Right atrium auricular region (tissue), 2 donors: ENCODE results near the gene MRGPRD. TPM values are rescaled to one million over a fixed set of nuclear protein-coding genes. Genes with fewer than 3 reads are reported as not detected.

Experiments
- DNase-seq: peaks from one replicate; pipeline ENCODE4 v3.0.0-alpha.2; 2019; ENCODE audit warnings: low spot score
- H3K27ac ChIP-seq, 2 donors: fragments of 200-600 bp; sonication (generic); 1 replicate in 1 of 2; 2 replicates in 1 of 2; pipeline ENCODE4 v1.5.1; 2016 to 2019
- H3K27me3 ChIP-seq, 2 donors: fragments of 200-600 bp; sonication (generic); one replicate each; pipeline versions ENCODE4 v1.5.1 to v1.6.0; 2017 to 2019
- H3K36me3 ChIP-seq: fragments of 200-600 bp; sonication (generic); one replicate; pipeline ENCODE4 v1.5.1; 2016
- H3K4me1 ChIP-seq, 2 donors: fragments of 200-600 bp; sonication (generic); one replicate each; pipeline versions ENCODE4 v1.5.1 to v1.6.0; 2017 to 2019
- H3K4me3 ChIP-seq, 2 donors: fragments of 200-600 bp; sonication (generic); 1 replicate in 1 of 2; 2 replicates in 1 of 2; pipeline ENCODE4 v1.5.1; 2017 to 2019; ENCODE audit warnings: mild to moderate bottlenecking in 1 of 2, moderate library complexity in 1 of 2
- H3K9me3 ChIP-seq, 2 donors: fragments of 200-600 bp; sonication (generic); one replicate each; pipeline ENCODE4 v1.5.1; 2019
- CTCF ChIP-seq, 2 donors: fragments of 200-600 bp; sonication (generic); IDR thresholded peaks; one replicate each; pipeline ENCODE4 v1.5.1; 2019; ENCODE audit warnings: antibody characterized with exemption in 2 of 2
- total RNA-seq, 2 donors: library from RNA; depleted of rRNA; stranded (reverse); fragments of >200 nt; gene quantifications; one replicate each; pipeline ENCODE4 v1.1.0, GENCODE V29; 2016

Gene MRGPRD
- total RNA-seq, 2 donors from 2014 or later = not detected

GRCh38 chr11:68954836-68955606 is 25.8 kb downstream of the MRGPRD start:
- peak; percentile 70 for DNase-seq
- Histone ChIP-seq H3K36me3 (no peaks in the 10 kb centered on the region), H3K27ac (no peak overlapping the region), H3K27me3 (no peaks in the 10 kb centered on the region), H3K4me3 (no peak overlapping the region), H3K4me1 (peaks cover 0 to 10% of the 10 kb centered on the region in 2 donors), H3K9me3 (peaks cover 0 to 3% of the 10 kb centered on the region in 2 donors)
- no peak for TF ChIP-seq CTCF (IDR thresholded peaks at IDR 0.05)

- no peak for DNase-seq
- no peak overlapping the region for H3K27ac ChIP-seq
- H3K9me3 ChIP-seq = no peaks in the 10 kb centered on the region
- no peaks in the 10 kb centered on the region for H3K36me3 ChIP-seq
- TF ChIP-seq CTCF (IDR thresholded peaks at IDR 0.05) = no peak
- no peaks in the 10 kb centered on the region for H3K27me3 ChIP-seq
- H3K4me1 ChIP-seq = peaks cover 0 to 23% of the 10 kb centered on the region in 2 donors
- H3K4me3 ChIP-seq = no peak overlapping the region
Measured at GRCh38 chr11:68950762-68951161, 30.0 kb downstream of the MRGPRD start.

- peaks cover 0 to 19% of the 10 kb centered on the region in 2 donors for H3K4me1 ChIP-seq
- H3K9me3 ChIP-seq = no peaks in the 10 kb centered on the region
- DNase-seq = no peak
- no peak overlapping the region for H3K4me3 ChIP-seq
- H3K36me3 ChIP-seq = no peaks in the 10 kb centered on the region
- H3K27ac ChIP-seq = no peak overlapping the region
- no peaks in the 10 kb centered on the region for H3K27me3 ChIP-seq
- TF ChIP-seq CTCF (IDR thresholded peaks at IDR 0.05) = peak in 1 of 2 donors; percentile 10
Measured at GRCh38 chr11:68950270-68950669, 30.5 kb downstream of the MRGPRD start.

- Histone ChIP-seq H3K4me3 (no peak overlapping the region), H3K36me3 (no peaks in the 10 kb centered on the region), H3K9me3 (no peaks in the 10 kb centered on the region), H3K27me3 (no peaks in the 10 kb centered on the region), H3K4me1 (peaks cover 0 to 14% of the 10 kb centered on the region in 2 donors), H3K27ac (no peak overlapping the region)
- DNase-seq = no peak
- TF ChIP-seq CTCF (IDR thresholded peaks at IDR 0.05) = no peak
Measured at GRCh38 chr11:68948935-68949334, 31.9 kb downstream of the MRGPRD start.

- no peaks in the 10 kb centered on the region for H3K27me3 ChIP-seq
- no peak for DNase-seq
- H3K27ac ChIP-seq = no peak overlapping the region
- H3K4me1 ChIP-seq = peaks cover 0 to 14% of the 10 kb centered on the region in 2 donors
- no peak for TF ChIP-seq CTCF (IDR thresholded peaks at IDR 0.05)
- no peaks in the 10 kb centered on the region for H3K36me3 ChIP-seq
- no peaks in the 10 kb centered on the region for H3K9me3 ChIP-seq
- H3K4me3 ChIP-seq = no peak overlapping the region
Measured at GRCh38 chr11:68948496-68948895, 32.3 kb downstream of the MRGPRD start.
